HUES64 (cell line): ENCODE data around the gene GFOD2.

Source experiments
- H3K27ac ChIP-seq: 2 replicates; pipeline ENCODE4 v1.7.0; 2013; ENCODE audit warnings: low read depth, low read length, inconsistent platforms
- H3K27me3 ChIP-seq: 2 replicates; pipeline ENCODE4 v1.6.1; 2013; ENCODE audit warnings: mild to moderate bottlenecking, low read length; ENCODE audit not compliant: insufficient read depth
- H3K36me3 ChIP-seq: 2 replicates; pipeline ENCODE4 v1.6.1; 2013; ENCODE audit warnings: mild to moderate bottlenecking, low read length; ENCODE audit not compliant: insufficient read depth
- H3K4me1 ChIP-seq: 2 replicates; pipeline ENCODE4 v1.6.1; 2013; ENCODE audit warnings: mild to moderate bottlenecking, low read length, moderate library complexity; ENCODE audit not compliant: insufficient read depth
- H3K4me3 ChIP-seq: 2 replicates; pipeline ENCODE4 v1.5.1; 2013; ENCODE audit warnings: mild to moderate bottlenecking, low read length, moderate library complexity
- H3K9ac ChIP-seq: 2 replicates; pipeline ENCODE4 v1.6.1; 2013; ENCODE audit warnings: mild to moderate bottlenecking, low read depth, low read length
- H3K9me3 ChIP-seq: 2 replicates; pipeline ENCODE4 v1.6.1; 2013; ENCODE audit warnings: low read depth, low read length; ENCODE audit not compliant: insufficient read depth
- WGBS: fragments of 150-250, 120-280 bp; methylation state at CpG from one replicate; pipeline ENCODE4 v1.1.7; 2013; ENCODE audit warnings: missing lambda C conversion rate; 5-methylcytosine and 5-hydroxymethylcytosine counted together

The GFOD2 gene

DNA sequence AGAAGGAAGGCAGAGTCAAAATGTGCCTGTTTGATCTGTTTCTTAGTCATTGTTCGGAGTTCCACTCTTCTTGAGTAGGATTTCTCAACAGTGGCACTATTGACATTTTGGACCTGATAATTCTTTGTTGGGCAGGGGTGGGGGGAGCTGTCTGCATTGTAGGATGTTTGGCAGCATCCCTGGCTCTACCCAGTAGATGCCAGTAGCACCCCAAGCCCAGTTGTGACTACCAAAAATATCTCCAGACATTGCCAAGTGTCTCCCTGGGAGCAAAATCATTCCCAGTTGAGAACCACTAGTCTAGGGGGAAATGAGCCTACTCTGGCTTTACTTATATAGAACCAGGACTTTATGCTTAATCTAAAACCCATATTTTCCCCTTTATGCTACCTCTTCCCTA is 1.1 kb upstream of the GFOD2 start:
- Histone ChIP-seq H3K4me1 (peaks cover 3% of the 10 kb centered on the region; the same call in 1 of the 2 replicates), H3K9me3 (no peaks in the 10 kb centered on the region), H3K27me3 (no peaks in the 10 kb centered on the region), H3K36me3 (peaks cover 8% of the 10 kb centered on the region; the same call in 1 of the 2 replicates), H3K27ac (no peak overlapping the region), H3K9ac (0 out of 2 replicates have a peak overlapping the region, but pooled peaks have one; percentile 77), H3K4me3 (peak overlapping the region; percentile 93)
- WGBS = 86% methylated on average over 1 of the region's 1 CpG

DNA sequence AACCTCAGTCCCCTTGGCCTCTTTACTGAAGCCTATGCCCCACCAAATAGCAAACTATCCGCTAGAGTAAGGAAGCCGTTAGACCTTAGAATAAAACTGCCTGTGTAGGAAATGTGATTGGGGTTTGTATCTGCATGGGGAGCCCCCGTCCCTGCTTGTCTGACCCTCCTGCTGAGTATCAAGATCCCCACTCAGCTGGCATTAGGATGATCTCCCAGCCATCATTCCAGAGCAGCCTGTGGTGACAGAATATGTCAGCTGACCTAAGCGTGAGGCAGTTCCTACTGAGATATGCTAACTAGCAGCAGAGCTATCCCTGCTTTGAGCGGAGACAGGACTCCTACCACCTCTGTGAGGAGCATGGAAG is 645 bp upstream of the GFOD2 start:
- no peaks in the 10 kb centered on the region for H3K27me3 ChIP-seq
- H3K27ac ChIP-seq = peak overlapping the region; percentile 50

DNA sequence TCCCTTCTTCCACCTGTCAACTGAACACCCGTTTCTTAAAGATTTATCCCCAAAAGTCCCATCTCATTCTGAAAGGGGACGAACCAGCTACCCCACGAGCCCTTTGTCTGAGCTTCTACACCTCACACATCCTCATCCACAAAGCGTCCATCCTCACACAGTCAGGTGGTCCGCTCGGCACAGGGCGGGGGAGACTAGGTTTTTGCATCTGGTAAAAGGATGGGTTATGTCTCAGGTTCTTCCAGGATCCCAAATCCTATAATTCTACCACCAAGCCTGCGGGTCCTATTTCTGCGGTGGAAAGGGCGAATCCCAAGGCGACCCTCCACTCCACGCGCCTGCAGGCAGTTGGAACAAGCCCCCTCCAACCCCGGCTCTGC is 458 bp downstream of the GFOD2 start:
- Histone ChIP-seq H3K9me3 (no peaks in the 10 kb centered on the region), H3K4me1 (peaks cover 5% of the 10 kb centered on the region; the same call in 1 of the 2 replicates), H3K4me3 (peak overlapping the region; percentile 93), H3K27ac (peak overlapping the region; percentile 24; the same call in 1 of the 2 replicates), H3K36me3 (peaks cover 4% of the 10 kb centered on the region; the same call in 1 of the 2 replicates), H3K9ac (peak overlapping the region; percentile 77), H3K27me3 (no peaks in the 10 kb centered on the region)
- 2% methylated on average over 11 of the region's 14 CpGs for WGBS

More for the DNA sequence above, 645 bp upstream of the GFOD2 start:
- peak overlapping the region; percentile 93 for H3K4me3 ChIP-seq
- peaks cover 4% of the 10 kb centered on the region; the same call in 1 of the 2 replicates for H3K36me3 ChIP-seq
- WGBS = 1% methylated on average over 4 of the region's 5 CpGs
- peaks cover 3% of the 10 kb centered on the region; the same call in 1 of the 2 replicates for H3K4me1 ChIP-seq
- H3K9ac ChIP-seq = peak overlapping the region; percentile 77
- no peaks in the 10 kb centered on the region for H3K9me3 ChIP-seq

DNA sequence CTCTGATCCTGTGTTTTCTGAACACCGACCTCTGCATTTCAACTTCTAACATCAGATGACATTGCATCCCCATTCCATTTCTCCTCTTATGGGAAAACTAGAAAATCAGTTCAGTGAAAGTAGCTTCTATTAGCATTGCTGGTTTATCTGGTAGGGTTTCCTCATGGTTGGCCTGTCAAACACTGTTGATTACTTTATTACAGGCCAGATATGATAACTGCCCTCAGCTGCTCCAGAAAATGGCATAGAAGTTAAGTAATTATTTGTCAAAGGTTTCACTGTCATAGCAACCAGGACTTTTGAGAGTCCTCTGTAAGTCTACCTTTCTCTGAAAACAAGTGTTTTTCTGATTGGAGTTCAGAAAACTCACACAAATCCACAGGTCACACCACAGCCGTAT is 3.0 kb downstream of the GFOD2 start:
- Histone ChIP-seq H3K9me3 (no peaks in the 10 kb centered on the region), H3K27ac (no peak overlapping the region), H3K9ac (no peak overlapping the region), H3K4me1 (peaks cover 6% of the 10 kb centered on the region; the same call in 1 of the 2 replicates), H3K27me3 (no peaks in the 10 kb centered on the region), H3K4me3 (no peak overlapping the region), H3K36me3 (peaks cover 4% of the 10 kb centered on the region; the same call in 1 of the 2 replicates)
- WGBS = 93% methylated on average over 2 of the region's 2 CpGs

DNA sequence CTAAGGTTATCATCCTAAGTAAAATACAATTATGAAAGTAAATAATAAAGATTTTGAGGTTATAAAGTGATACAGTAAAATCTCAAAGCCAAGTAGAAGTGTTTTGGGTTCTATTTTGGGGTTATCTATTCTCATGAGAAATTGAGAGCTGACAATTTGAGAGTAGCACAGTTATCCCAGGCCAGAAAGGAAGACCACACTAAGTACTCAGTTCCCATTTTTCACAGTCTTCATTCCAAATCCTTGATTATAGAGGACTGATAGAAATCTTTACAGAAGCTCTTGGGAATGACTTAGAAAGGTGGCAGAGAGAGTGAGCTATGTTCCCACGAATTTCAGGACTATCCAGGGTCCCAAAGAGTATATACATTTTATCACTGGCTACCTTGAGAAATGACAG is 4.6 kb downstream of the GFOD2 start:
- 78% methylated on average over 1 of the region's 1 CpG for WGBS

DNA sequence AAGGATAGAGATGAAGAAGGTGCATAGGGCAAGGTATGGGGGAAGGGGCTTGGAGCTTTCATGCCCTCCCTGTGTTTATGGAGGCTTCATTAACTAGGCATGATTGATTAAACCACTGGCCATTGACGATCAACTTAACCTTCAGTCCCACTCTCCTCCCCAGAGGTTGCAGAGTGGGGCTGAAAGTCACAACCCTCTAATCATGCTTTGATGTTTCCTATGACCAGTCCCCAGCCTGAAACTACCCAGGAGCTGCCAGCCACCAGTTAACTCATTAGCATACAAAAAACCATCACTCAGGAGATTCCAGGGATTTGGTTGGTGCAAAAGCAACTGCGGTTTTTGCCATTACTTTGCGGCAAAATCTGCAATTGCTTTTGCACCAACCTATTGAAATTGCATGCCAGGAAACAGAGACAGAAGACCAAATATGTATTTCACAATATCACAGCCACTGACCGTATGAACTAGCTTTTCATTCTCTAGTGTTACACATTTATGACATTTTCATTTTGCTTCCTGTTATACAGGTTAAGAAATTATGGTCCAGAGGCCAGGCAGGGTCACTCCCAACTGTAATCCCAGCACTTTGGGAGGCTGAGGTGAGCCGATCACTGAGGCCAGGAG is 5.4 kb downstream of the GFOD2 start:
- Histone ChIP-seq H3K4me1 (peaks cover 13% of the 10 kb centered on the region), H3K36me3 (peaks cover 4% of the 10 kb centered on the region; the same call in 1 of the 2 replicates), H3K9me3 (no peaks in the 10 kb centered on the region), H3K4me3 (no peak overlapping the region), H3K27me3 (no peaks in the 10 kb centered on the region), H3K27ac (no peak overlapping the region), H3K9ac (no peak overlapping the region)
- 71% methylated on average over 5 of the region's 5 CpGs for WGBS

More for the DNA sequence above, 4.6 kb downstream of the GFOD2 start:
- Histone ChIP-seq H3K27me3 (no peaks in the 10 kb centered on the region), H3K36me3 (peaks cover 4% of the 10 kb centered on the region; the same call in 1 of the 2 replicates), H3K4me1 (peaks cover 6% of the 10 kb centered on the region), H3K9me3 (no peaks in the 10 kb centered on the region), H3K4me3 (no peak overlapping the region), H3K27ac (no peak overlapping the region), H3K9ac (no peak overlapping the region)

DNA sequence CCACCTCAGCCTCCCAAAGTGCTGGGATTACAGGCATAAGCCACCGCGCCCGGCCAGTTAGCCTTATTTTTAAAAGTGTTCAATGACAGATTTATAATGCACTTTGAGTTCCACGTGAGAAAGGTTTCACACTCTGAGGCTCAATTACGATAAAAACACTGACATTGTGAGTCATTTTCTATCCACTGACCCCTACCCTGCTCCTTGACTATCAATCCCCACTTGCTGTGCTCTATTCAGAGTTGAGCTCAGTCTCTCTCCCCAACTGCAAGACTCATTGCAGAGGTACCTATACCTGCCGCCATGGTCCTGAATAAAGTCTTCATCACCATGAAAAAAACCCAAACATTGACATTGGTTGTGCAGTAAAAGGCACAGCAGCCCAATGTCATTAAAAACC is 8.5 kb downstream of the GFOD2 start:
- Histone ChIP-seq H3K27me3 (no peaks in the 10 kb centered on the region), H3K4me1 (peaks cover 11% of the 10 kb centered on the region; the same call in 1 of the 2 replicates), H3K9me3 (no peaks in the 10 kb centered on the region), H3K4me3 (no peak overlapping the region), H3K36me3 (no peaks in the 10 kb centered on the region), H3K27ac (no peak overlapping the region), H3K9ac (no peak overlapping the region)
- WGBS = 90% methylated on average over 6 of the region's 6 CpGs

DNA sequence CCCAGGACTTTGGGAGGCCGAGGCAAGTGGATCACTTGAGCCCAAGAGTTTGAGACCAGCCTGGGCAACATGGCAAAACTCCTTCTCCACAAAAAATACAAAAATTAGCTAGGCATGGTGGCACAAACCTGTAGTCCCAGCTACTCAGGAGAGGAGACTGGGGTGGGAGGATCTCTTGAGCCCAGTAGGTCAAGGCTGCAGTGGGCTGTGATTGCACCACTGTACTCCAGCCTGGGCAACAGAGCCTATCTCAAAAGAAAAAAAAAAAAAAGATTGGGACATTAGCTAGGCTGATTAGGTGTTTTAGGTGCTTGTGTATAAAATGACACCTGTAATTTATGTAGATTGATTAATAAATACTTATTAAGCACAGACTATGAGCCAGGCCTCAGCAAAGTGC is 10.1 kb downstream of the GFOD2 start:
- H3K4me3 ChIP-seq = no peak overlapping the region
- no peaks in the 10 kb centered on the region for H3K27me3 ChIP-seq
- H3K9ac ChIP-seq = no peak overlapping the region
- H3K36me3 ChIP-seq = peaks cover 2% of the 10 kb centered on the region; the same call in 1 of the 2 replicates
- 92% methylated on average over 1 of the region's 1 CpG for WGBS
- H3K27ac ChIP-seq = no peak overlapping the region
- H3K4me1 ChIP-seq = peaks cover 11% of the 10 kb centered on the region; the same call in 1 of the 2 replicates
- no peaks in the 10 kb centered on the region for H3K9me3 ChIP-seq

DNA sequence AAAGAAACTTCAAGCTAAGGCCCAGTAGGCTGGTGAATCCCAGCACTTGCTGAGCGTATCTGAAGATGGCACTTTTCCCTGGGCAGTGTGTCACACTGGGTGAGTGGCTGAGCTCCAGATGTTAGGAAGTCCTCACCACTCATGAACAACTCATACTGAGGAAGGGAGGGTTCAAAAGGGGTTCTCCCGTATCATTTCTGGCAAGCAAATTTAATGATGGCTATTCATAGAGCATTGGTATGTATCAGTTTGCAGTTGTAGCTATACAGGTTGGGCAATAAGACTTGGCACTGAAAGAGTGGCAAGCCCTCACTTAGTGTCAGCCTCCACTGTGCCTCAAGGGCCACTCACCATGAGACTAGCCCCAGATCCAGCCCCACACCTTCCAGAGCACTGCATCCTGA is 10.7 kb downstream of the GFOD2 start:
- no peak overlapping the region for H3K9ac ChIP-seq
- no peak overlapping the region for H3K27ac ChIP-seq
- no peaks in the 10 kb centered on the region for H3K9me3 ChIP-seq
- WGBS = 96% methylated on average over 2 of the region's 2 CpGs
- no peak overlapping the region for H3K4me3 ChIP-seq
- H3K4me1 ChIP-seq = peaks cover 8% of the 10 kb centered on the region; the same call in 1 of the 2 replicates
- no peaks in the 10 kb centered on the region for H3K27me3 ChIP-seq
- H3K36me3 ChIP-seq = peaks cover 2% of the 10 kb centered on the region; the same call in 1 of the 2 replicates

DNA sequence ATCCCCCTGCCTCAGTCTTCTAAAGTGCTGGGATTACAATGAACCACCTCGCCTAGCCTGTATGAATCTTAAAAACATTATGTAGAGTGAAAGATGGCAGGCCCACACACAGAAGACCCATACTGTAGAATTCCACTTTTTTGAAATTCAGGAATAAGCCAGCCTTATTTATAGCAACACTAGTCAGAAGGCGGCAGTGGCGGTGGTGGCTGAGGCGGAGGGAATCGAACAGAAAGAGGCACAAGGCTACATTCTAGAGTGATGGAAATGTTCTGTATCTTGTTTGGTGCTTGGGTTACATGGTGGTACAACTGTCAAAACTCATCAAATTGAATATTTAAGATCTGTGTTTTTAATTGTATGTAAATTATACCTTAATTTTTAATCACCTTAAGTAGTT is 11.3 kb downstream of the GFOD2 start:
- H3K4me3 ChIP-seq = no peak overlapping the region
- H3K36me3 ChIP-seq = peaks cover 2% of the 10 kb centered on the region; the same call in 1 of the 2 replicates
- no peaks in the 10 kb centered on the region for H3K27me3 ChIP-seq
- peaks cover 8% of the 10 kb centered on the region; the same call in 1 of the 2 replicates for H3K4me1 ChIP-seq
- H3K27ac ChIP-seq = no peak overlapping the region
- WGBS = 95% methylated on average over 5 of the region's 5 CpGs
- H3K9ac ChIP-seq = no peak overlapping the region
- no peaks in the 10 kb centered on the region for H3K9me3 ChIP-seq

DNA sequence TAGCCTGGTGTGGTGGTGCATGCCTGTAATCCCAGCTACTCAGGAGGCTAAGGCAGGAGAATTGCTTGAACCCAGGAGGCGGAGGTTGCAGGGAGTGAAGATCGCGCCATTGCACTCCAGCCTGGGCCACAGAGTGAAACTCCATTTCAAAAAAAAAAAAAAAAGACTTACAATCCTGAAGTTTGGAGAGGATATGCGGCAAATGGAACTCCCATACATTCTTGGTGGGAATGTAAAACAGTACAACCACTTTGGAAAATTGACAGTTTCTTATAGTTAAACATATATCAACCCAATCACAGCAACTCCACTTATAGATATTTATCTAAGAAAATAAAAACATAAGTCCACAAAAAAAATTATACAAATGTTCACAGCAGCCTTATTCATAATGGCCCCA is 11.9 kb downstream of the GFOD2 start:
- Histone ChIP-seq H3K4me1 (peaks cover 8% of the 10 kb centered on the region; the same call in 1 of the 2 replicates), H3K27ac (no peak overlapping the region), H3K4me3 (no peak overlapping the region), H3K27me3 (no peaks in the 10 kb centered on the region), H3K36me3 (peaks cover 2% of the 10 kb centered on the region; the same call in 1 of the 2 replicates), H3K9me3 (no peaks in the 10 kb centered on the region), H3K9ac (no peak overlapping the region)
- over 99% methylated on average over 3 of the region's 4 CpGs for WGBS
